Stimulated activated naive CD4-positive, alpha-beta T cell treated with Interleukin-2 at 50 U/mL for 16 hours (primary cell): ENCODE measurements around the gene KCNIP1.
A peak's percentile ranks its signal among the peaks of the same experiment; 100 is the strongest.

Source experiments
- DNase-seq: peaks from one replicate; lab custom pipeline; 2025; lab: John Stamatoyannopoulos, UW

KCNIP1 gene

DNA sequence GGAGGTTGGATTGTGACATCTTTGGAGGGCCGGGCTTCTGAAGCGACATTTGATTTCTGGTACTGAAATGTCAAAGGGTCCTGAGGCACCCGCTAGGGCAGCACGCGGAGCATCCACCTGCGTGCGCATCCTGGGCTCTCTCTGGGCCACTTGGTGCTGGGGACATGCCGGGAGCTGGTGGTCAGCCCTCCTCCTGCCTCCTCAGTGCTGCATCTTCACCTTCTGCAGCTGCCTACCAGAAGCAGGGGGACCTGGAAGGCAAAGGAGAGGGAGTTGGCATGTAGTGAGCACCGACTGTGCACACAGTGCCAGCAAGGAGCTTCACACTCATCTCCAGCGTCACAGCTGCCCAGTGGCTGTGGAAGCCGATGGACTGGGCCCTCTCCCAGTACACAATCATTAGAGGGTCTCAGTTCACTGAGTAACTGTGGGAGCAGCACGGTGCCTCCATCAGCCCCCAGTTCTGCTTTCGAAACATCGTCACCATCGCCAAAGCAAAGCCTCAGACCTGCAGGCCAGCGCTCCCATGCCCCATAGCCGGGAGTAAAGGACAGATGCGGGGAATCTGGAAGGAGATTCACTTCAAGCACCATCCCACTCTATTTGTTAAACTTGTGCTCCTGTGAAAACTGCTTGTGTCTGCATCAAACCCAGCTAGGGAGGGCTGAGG lies 138.4 kb downstream of the KCNIP1 start:
- DNase-seq = no peak

DNA sequence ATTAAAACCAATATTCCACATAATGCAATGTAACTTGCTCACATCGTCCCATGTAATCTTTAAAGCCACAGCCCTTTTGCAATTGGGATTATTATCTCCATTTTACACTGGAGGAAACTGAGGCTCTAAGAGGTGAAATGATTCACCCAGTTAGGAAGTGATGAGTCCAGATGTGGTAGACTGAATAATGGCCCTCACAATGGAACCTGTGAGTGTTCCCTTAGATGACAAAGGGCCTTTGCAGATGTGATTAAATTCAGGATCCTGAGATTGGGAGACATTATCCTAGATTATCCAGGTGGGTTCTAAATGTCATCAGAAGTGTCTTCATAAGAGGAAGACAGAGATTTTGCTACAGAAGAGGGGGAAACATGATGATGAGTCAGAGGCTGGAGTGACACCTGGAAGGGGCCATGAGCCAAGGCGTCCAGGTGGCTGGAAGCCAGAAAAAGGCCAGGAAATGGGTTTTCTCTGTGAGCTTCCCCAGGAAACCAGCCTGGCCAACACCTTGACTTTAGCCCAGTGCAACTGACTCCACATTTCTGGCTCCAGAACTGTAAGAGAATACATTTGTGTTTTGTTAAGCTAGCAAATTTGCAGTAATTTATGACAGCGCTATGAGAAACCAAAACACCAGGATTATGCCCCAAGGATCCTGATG lies 139.1 kb downstream of the KCNIP1 start:
- no peak for DNase-seq

DNA sequence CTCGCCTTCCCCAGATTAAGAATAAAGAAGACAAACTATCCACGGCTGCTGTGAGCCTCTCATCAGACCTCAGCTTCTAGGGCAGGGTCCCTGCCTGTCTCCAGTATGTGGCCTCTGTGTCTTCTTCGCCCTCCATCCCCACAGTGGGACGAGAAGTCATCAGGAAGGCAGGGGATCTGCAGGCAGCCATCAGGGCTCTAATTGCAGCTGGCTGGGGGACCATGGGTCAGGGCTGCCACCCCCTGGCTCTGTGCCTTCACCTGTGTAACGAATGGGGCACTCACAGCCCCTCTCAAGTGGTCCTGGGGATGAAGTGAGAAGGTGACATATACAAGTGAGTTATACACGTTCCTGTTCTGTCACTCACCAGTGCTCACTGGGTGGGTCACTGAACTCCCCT lies 139.8 kb downstream of the KCNIP1 start:
- DNase-seq = no peak

DNA sequence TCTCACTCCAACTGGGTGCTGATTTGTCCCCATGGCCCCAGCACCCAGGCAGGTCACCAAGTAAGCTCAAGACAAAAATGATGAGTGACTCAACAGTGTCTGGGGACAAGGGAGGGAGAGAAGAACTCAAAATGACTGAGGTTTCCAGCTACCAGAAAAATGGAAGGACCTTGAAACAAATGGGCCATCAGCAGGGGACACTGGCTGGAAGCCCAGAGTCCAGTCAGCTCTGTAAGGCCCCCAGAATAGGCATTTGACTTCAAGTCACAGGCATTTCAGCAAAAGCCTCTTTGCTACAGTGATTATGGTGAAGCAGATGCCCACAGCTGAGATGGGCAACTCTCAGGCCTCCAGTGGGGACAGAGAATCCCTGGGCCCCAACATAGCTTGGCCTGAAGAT lies 140.7 kb downstream of the KCNIP1 start:
- DNase-seq = no peak

DNA sequence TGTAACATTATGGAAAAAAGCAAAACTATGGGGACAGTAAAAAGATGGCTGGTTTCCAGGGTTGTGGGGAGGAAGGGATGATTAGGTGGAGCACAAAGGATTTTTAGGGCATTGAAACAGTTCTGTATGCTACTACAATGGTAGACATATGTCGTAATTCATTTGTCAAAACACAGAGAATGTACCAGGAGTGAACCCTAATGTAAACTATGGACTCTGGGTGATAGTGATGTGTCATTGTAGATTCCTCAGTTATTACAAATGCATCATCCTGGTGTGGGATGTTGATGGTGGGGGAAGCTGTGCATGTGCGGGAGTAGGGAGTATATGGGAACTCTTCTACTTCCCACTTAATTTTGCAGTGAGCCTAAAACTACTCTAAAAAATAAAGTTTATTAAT lies 144.7 kb downstream of the KCNIP1 start:
- DNase-seq = no peak

DNA sequence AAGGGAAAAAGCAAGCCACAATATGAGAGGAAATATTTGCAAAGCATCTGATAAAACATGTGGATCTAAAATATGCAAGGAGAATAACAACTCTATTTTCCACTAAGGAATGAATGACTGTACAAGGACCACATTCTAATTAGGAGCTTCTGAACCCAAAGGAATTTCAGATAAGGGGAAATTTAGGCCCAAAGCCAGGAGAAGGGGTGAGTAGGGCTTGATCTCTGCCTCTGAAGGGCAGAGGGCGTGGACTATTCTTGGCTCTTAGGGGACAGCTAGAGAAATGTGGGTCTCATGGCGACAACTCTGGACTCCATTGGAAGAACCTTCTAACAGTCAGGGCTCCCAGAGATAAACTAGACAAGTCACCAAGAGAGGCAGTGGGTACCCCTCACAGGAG lies 147.0 kb downstream of the KCNIP1 start:
- no peak for DNase-seq

DNA sequence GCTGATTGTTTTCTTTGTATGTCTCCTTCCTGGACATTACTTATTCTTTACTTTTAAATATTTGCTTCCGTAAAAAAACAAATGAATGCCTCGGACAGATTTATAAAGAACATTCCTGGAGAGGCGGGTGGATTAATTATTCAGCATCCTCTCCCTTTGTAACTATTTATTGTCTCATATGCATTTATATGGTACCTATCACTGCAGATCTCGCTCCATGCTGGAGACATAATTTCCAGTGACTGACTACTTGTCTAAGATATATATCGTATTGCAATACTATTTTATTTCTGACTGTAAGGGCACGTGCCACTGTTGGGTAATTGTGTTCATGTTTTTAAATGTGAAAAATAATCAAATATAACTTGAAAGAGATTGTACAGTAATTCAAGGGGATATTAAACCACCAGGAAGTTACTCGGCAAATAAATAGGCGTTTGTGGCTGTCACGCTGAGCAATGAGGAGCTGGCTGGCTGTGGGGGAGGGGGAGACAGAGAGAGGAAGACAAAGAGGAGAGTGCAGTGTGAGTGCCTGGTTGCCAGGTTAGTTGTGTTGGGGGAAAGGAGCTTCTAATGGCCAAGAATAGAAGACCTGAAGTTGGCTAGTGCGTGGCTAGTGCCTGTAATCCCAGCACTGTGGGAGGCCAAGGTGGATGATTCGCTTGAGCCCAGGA lies 147.9 kb downstream of the KCNIP1 start:
- DNase-seq = no peak

DNA sequence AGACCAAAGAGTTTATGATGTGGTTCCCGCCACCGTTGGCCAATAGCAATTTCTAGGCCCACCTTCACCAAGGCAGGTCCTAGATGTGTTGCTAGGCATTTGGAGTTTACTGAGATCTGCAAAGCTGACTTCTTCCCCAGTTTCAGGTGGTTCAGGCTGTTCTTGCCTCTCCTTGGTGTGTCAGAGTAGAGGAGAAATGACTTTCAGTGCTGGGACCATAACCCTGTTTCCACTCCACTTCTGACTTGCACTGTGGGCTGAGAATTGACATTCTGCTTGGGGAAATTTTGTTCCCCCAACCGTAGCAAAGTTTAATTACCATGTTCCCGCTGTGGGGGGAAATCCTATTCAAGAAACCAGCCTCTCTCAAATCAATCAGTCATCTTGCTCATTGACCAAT lies 151.7 kb downstream of the KCNIP1 start:
- DNase-seq = no peak

DNA sequence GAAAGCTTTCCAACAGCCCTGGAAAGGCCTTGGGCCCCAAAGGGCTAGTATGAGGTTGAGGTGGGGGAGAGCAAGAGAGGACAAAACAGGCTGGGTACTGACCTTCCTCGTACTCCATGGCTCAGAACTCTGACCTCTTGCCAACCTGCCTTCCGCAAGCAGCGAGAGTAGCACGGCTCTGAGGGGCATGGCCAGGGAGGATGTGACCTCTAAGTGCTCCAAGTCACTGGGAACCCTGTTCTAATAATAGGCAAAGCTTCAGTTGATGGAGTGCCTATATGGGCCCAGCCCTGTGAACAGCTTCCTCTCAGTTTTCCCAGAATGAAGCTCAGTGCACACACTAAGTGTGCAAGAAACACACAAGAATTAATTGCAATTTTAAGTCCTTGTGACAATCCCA lies 152.1 kb downstream of the KCNIP1 start:
- no peak for DNase-seq

DNA sequence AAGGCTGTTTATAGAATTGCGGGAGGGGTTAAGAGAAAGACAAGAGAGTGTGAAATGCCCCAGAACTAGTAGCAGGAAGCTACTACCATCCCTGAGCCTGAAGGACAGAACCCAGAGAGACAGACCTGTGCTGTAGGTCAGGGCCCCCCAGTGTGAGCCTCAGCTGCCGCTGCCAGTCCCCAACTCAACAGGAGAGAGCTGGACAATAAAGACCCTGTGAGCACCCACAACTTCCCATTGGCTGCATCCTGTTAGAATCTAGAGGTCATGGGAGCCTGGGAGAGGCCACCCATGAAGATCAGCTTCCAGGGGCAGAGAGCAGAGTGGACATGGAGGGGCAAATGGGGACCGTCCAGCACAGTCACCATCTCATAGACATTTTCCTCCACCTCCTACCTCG lies 152.5 kb downstream of the KCNIP1 start:
- no peak for DNase-seq

DNA sequence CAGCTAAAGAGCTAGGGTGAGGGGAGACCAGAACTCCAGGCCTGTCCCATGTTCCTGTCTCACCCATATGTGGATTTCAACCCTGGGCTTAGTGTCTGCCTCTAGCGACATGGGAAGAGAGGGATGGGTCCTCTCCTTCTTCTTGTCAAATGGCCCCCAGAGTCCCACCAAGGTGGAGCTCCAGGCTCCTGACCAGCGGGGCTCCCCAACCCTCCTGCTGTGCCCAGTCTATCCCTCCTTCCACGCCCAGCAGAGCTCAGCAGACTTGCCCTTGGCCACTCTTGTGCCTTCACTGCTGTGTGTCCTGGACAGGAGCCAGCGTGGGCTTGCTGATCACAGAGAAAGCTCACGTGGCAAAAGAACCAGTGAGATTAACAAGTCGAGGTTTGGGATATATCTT lies 156.7 kb downstream of the KCNIP1 start:
- DNase-seq = no peak

DNA sequence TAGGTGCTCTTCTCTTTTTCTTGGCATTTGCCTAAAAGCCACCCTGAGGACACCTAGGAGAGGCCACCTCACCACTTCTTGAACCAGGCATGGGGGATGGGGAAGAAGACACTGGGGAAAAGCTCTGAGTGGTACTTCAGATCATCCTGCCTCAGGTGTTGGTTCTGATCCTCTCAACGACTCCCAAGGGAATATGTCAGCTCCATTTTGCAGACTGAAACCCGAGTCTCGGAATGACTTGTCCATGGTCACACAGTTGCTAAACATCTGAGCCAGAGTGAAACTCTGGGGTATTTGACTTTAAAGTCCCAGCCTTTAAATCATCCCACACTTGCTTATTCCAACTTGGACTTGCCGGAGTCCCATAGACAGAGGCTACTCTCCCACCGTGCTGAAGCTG lies 159.1 kb downstream of the KCNIP1 start:
- no peak for DNase-seq

DNA sequence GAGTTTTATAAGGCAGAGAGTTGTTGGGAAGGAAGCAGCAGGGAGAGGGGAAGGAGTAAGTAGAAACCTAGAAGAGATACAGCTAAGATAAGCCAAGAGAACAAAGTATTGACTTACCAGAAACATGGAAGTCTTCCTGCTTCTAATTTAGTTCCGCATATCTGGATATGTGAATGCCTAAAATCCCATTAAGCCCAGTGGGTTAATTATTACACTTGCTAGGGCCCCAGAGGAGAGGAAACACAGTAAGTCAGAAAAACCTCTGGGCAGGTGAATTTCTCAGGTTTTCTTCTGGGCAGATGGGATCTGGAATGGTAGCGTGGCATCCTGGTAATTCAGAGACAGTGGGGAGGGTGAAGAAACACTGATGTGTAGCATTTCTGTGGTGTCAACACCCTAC lies 175.0 kb downstream of the KCNIP1 start:
- no peak for DNase-seq

DNA sequence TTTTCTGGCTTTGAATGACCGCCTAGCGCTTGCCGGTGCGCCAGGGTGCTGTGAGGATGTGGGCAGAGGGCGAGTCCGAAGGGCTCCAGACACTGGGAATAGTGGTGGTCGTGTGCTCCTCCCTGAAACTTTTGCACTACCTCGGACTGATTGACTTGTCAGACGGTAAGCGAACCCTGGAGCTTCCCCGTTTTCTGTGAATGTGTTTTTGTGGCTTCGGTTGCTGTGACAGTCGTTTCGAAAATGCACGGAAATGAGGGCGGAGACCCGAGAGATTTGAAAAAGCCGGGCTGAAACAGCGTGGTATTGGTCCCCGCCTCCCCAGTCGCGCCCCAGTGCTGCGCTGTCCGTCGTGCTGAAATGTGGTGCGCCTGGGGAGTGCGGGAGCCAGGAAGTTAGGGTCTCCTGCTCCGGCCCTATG lies 177.2 kb downstream of the KCNIP1 start:
- peak; percentile 11 for DNase-seq

DNA sequence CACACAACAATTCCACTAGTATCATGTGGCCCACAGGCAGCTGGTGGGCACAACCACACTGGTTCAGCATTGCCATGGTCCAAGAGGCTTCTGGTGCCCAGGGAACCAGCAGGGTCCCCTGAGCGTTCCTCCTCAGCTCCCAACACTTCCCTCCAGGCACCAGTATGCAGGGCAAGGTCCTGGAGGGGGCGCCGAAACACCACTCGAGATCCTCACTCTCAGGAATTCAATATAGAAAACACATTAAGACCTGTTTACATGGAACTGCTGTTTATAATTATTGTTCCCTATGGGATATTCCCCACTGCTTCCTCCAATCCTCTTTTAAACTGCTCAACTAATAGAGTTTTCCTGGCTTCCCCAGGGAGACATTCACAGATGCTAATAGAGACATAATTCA lies 187.8 kb downstream of the KCNIP1 start:
- no peak for DNase-seq

DNA sequence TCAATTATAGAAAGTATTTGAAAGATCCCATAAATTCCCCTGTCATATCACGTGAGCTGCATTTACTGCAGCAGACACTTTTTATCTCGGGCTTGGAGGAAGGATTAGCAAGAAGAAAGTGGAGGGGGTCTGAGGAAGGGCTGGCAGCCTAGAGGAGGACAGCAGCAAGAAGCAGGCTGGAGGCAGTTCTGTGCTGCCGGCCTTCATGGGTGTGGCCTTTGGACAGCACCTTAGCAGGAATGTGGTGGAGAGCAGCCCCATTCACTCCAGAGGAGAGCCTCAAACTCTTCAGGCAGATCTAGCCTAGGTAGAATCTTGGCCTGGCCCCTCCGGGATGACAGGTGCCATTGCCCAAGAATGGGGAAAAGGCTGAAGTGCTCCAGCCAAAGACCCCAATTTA lies 189.9 kb downstream of the KCNIP1 start:
- DNase-seq = no peak

DNA sequence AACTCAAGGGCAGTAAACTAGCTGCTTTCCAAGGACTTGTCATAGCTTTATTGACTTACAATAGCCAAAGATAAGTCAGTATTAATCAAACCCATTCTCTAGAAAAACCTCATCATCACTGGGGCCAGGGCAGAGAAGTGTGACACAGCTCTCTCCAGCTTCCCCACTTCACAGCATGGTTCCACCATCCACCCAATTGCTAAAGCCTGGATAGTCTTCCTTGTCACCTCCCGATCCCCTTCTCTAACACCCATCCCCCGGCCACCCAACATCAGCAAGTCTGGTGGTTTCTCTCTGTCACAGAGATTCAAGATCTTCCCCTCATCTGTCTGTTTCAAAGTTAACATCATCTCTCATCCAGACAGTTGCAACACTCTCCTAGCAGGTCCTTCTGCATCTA lies 191.1 kb downstream of the KCNIP1 start:
- no peak for DNase-seq

DNA sequence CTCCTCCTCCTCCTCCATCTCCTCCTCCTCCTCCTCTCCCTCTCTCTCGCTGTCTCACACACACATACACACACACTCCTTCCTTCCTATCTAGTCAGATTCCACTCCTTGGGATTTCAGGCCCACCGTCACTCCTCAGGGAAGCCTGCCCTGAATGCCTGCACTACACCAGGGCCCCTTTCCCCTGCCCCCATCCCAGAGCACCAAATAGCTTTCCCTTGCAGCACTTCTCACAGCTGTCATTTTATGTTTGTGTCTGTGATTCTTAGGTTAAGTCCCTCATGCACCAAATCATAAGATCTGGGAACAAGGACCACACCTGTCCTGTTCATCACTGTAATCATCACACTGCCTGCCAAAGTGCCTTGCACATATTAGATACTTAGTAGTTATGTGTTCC lies 193.2 kb downstream of the KCNIP1 start:
- no peak for DNase-seq

DNA sequence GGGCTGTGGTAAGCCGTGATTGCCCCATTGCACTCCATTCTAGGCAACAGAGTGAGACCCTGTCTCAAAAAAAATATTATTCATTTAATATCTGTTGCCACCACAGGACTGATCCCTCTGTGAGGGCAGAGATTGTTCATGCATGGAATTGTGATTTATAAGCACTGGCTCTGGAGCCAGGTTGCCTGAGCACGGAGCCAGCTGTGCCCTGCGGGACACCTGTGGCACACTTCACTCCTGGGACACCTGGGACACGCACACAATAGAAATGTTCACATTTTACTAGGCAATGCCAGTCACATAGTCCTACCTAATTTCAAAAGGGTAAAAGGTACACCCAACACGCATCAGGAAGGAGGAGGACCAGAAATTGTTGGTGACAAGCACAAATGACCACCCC lies 196.7 kb downstream of the KCNIP1 start:
- no peak for DNase-seq

DNA sequence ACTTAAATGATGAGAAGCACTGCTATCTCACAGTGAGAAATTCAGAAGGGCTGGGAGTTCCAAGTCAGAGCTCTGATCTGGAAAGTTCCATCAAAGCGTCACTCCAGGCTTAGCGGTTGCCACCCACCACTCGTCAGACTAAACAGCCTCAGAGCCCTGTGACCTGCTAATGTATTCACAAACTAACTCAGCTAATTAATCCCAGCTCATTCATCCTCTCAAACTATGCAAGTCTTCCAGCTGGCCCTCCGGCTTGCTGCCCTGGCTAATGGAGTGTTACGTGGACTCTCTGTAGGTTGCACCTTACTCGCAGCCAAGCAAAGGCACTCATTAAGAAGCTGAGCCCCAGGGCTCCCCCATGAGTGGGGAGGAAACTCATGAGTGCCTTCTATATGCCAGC lies 197.5 kb downstream of the KCNIP1 start:
- no peak for DNase-seq

DNA sequence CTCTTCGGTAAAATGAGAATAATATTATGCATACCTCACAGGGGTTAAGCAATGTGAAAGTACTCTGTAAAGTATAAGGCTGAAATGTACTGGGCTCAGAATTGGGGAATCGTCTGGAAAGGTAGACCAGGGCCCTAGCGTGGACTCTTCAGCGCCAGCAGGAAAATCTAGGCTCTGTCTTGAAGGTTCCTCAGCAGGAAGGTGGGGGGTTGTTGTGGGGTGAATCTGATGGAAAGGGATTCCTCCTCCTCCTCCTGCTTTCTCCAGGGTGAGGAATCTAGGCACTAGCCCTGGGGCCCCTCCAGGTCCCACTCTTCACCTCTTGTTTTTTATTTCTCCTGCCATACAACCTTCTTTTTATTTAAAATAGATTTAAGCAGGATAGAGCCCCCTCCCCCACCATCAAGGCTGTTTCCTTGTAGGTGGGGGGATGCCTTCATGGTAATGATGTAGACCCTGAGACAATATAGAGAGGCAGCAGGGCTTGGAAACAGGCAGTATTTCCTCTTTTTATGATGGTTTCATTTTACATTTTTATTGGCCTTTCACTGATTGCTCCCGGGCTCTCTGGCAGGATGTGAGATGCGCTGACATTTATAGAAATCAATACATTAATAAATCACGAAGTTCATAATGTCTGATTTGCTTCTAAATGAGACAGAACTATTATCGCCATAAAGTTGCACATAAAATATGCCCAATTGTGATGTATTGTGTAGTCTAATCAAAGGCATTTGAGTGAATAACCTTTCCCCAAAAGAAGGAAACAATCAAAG lies 200.8 kb downstream of the KCNIP1 start:
- no peak for DNase-seq

DNA sequence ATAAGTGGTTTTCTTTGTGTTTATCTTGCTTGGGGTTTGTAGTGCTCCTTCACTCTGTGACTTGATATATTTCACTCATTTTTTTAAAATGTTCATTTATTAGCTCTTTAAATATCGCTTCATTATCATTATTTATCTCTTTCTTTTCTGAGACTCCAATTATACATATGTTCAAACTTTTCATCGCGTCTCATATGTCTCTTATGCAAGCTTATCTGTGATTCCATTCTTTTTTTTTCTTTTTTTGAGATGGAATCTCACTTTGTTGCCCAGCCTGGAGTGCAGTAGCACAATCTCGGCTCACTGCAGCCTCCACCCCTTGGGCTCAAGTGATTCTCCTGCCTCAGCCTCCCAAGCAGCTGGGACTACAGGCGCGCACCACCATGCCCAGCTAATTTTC lies 205.8 kb downstream of the KCNIP1 start:
- DNase-seq = no peak

DNA sequence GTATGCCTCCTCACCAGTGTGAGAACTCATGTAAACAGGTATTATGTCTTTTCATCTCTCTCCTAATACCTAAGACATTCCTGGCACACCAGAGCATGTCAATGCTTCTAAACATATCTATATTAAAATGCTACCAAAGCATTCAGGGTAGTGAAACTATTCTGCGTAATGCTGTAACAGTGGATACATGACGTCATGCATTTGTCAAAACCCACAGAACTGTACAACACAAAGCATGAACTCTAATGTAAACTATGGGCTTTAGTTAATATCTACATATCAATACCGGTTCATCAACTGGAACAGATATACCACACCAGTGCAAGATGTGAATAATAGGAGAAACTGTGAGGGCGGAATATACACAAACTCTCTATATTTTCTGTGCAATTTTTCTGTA lies 207.5 kb downstream of the KCNIP1 start:
- no peak for DNase-seq
